Heart left ventricle (tissue), 16 donors: Measurements from ENCODE around the gene MYL9. TPM values are rescaled to one million over a fixed set of nuclear protein-coding genes. Genes with fewer than 3 reads are reported as not detected.
A peak's percentile ranks its signal among the peaks of the same experiment; 100 is the strongest.

Source experiments
- ATAC-seq, 4 donors: fragments of 200-7000 bp; cut with Tn5 transposase; one replicate each; pipeline ENCODE4 v1.9.1; 2020 to 2022; ENCODE audit warnings: moderate library complexity in 4 of 4, mild to moderate bottlenecking in 3 of 4, moderate number of reproducible peaks in 1 of 4
- DNase-seq, 5 donors: peaks; one replicate each; pipeline ENCODE4 v3.0.0-alpha.2; 2020
- H3K27ac ChIP-seq, 12 donors: fragments of 200-600 bp; sonication (generic) in 4 of 12; one replicate each; pipeline versions ENCODE4 v1.5.0 to v1.8.0; 2016 to 2022; ENCODE audit warnings: mild to moderate bottlenecking in 2 of 12
- H3K27me3 ChIP-seq, 9 donors: fragments of 200-600 bp; sonication (generic) in 2 of 9; one replicate each; pipeline versions ENCODE4 v1.5.1 to v1.8.0; 2016 to 2022; ENCODE audit warnings: mild to moderate bottlenecking in 3 of 9
- H3K36me3 ChIP-seq, 9 donors: fragments of 200-600 bp; sonication (generic) in 2 of 9; one replicate each; pipeline versions ENCODE4 v1.5.0 to v1.8.0; 2018 to 2022; ENCODE audit warnings: mild to moderate bottlenecking in 2 of 9
- H3K4me1 ChIP-seq, 12 donors: fragments of 200-600 bp; sonication (generic) in 4 of 12; one replicate each; pipeline versions ENCODE4 v1.5.0 to v1.8.0; 2016 to 2022; ENCODE audit warnings: mild to moderate bottlenecking in 3 of 12
- H3K4me3 ChIP-seq, 12 donors: fragments of 200-600 bp; sonication (generic) in 4 of 12; one replicate each; pipeline versions ENCODE4 v1.5.0 to v1.8.0; 2017 to 2022; ENCODE audit warnings: mild to moderate bottlenecking in 9 of 12, moderate library complexity in 4 of 12
- H3K9me3 ChIP-seq, 12 donors: fragments of 200-600 bp; sonication (generic) in 4 of 12; one replicate each; pipeline versions ENCODE4 v1.5.0 to v1.8.0; 2016 to 2022; ENCODE audit warnings: mild to moderate bottlenecking in 1 of 12
- CTCF ChIP-seq, 12 donors: fragments of 200-600 bp; sonication (generic) in 4 of 12; IDR thresholded peaks; one replicate each; pipeline versions ENCODE4 v1.5.0 to v1.8.0; 2018 to 2022; ENCODE audit warnings: antibody characterized with exemption in 12 of 12, mild to moderate bottlenecking in 5 of 12
- POLR2A ChIP-seq, 2 donors: fragments of 450-650 bp; IDR thresholded peaks; one replicate each; pipeline ENCODE4 v1.6.1; 2017; ENCODE audit warnings: antibody characterized with exemption in 2 of 2, mild to moderate bottlenecking in 2 of 2, moderate library complexity in 2 of 2
- WGBS, 4 donors: extraction: QIAGEN DNeasy Blood & Tissue Kit in 2 of 4; methylation state at CpG; one replicate each; pipeline versions ENCODE4 v1.1.5 to v1.1.7; 2013 to 2018; 5-methylcytosine and 5-hydroxymethylcytosine counted together
- intact Hi-C, 10 donors: fragments of 100-400 bp; cut with DNase I; formaldehyde crosslinking; loops; one replicate each; pipeline versions ENCODE4 v1.11.1 to v1.14.2; 2022
- polyA plus RNA-seq, 2 donors: library from polyadenylated mRNA; stranded (reverse); fragments of 200-250 nt; gene quantifications; one replicate each; pipeline ENCODE4 v1.2.3, GENCODE V29; 2013
- total RNA-seq, 9 donors: library from RNA; depleted of rRNA in 2 of 9; stranded (reverse); fragments of >200 nt in 2 of 9; fragmentation: NEBNext Ultra II Directional in 3 of 9; extraction: Animal tissue kit (Norgen Biotek cat#: 25700) in 3 of 9; gene quantifications; one replicate each; pipeline versions ENCODE4 v1.1.0 to v1.2.4, GENCODE V29; 2016 to 2023
- donor health status: ischemic (EF 13 %, LVEDD 7.1; RV severe dilation, severe dysfunction).
- donor health status: healthy with polysubstance abuse.
- donor health status: DM: no; HTN: yes; CAD: no.
- donor health status: DM: no; HTN: no; CAD: no.
- donor health status: ischemic (EF 25% LVEDD 6.9; RV normal size, moderate dysfunction).
- donor health status: ischemic (EF 25% LVEDD 5.7; RV mildly dilated, moderate dysfunction).
- donor health status: healthy.
- donor health status: DM: yes; HTN: yes; CAD: no.
- donor health status: ischemic (EF 35%, LVEDD 5.7; RV mildly dilated, moderate dysfunction).
- donor health status: nonischemic (EF 11% LVEDD 7.7; RV severe dilation, severe dysfunction).
- donor health status: DM: yes; HTN: yes; CAD: no.
- donor health status: PGD.
- donor health status: ischemic (EF 29% LVEDD 5.4; RV normal size, mild dysfunction).
- donor health status: nonischemic (EF 23%, LVEDD 6.1; RV moderate dilation, normal function).

The MYL9 gene
- total and polyA plus RNA-seq, 11 donors, result 452 to 2,387 (median 1,748) TPM

DNA sequence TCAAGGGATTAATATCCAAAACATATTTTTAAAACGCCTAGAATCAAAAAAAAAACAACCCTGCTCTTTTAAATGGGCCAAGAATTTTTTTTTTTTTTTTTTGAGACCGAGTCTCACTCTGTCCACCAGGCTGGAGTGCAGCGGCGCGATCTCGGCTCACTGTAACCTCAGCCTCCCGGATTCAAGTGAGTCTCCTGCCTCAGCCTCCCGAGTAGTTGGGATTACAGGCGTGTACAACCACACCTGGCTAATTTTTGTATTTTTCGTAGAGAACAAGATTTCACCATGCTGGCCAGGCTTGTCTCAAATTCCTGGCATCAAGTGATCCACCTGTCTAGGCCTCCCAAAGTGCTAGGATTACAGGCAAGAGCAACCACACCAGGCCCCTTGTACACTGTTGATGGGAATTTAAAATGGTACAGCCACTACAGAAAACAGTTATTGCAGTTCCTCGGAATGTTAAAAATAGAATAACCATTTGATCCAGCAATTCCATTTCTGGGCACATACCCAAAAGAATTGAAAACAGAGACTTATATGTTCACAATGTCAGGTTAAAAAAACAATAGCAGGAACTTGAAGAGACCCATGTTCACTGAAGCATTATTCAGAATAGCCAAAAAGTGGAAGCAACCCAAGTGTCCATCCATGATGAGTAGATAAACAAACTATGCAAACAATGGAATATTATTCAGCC is 3.1 kb upstream of the MYL9 start:
- TF ChIP-seq CTCF (IDR thresholded peaks at IDR 0.05) (no peak), POLR2A (IDR thresholded peaks at IDR 0.05) (no peak)
- DNase-seq (no peak), ATAC-seq (no peak)
- no peaks in the 10 kb centered on the region for H3K36me3 ChIP-seq
- H3K9me3 ChIP-seq, result no peaks in the 10 kb centered on the region
- no peak overlapping the region for H3K4me3 ChIP-seq
- intact Hi-C loops, result no loop called here
- H3K4me1 ChIP-seq, result peaks cover 0 to 44% (median 29%) of the 10 kb centered on the region in 12 donors
- no peaks in the 10 kb centered on the region for H3K27me3 ChIP-seq
- H3K27ac ChIP-seq, result peak overlapping the region in 9 of 12 donors; percentile 13 to 99 (median 52)
- 66 to 75% (median 72%) methylated on average over 11 of the region's 11 CpGs for WGBS, 4 donors

DNA sequence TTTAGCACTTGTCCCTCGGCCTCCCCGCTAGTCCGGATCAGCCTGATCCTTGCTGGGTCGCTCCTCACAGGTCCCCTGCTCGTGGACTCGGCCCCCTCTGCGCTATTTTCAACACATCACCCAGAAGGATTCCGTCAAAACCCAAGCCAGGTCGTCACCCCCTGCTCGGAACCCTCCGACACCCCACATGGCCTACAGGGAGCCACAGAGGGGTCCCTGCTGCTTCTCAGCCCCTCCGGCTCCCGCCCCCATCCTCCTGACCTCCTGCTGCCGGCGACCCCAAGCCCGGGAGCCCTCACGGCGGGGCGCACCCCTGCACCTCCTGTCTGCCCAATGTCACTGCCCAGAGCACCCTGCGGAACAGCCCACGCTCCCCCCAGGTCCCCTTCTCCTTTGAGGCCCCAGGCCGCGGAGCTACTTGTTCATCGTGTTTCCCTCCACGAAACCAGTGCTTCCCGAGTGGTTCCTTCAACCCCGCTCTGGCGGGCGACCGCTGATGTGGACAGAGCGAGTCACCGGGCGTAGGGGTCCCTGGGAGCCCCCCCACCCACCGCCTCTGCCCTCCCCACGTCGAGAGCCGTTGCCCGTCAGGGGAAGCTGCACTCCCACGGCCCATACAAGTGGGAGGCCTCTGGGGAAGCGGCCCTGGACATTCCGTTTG is 638 bp upstream of the MYL9 start:
- DNase-seq (peak in 3 of 5 donors; percentile 56 to 77 (median 59)), ATAC-seq (peak in 1 of 4 donors; percentile 1)
- peak overlapping the region; percentile 88 to 100 (median 98) for H3K27ac ChIP-seq
- WGBS, 4 donors, result 25 to 55% (median 36%) methylated on average over 26 to 41 of the region's 41 CpGs
- peak overlapping the region; percentile 71 to 100 (median 92) for H3K4me3 ChIP-seq
- H3K9me3 ChIP-seq, result no peaks in the 10 kb centered on the region
- intact Hi-C loops, result loop anchor here in 9 of 10 donors (2.0 to 10.0 kb wide), 5 partner anchors 43 to 324 kb away; a partner anchor contains a TSS
- peaks cover 5 to 68% (median 51%) of the 10 kb centered on the region in 12 donors for H3K4me1 ChIP-seq
- no peak for TF ChIP-seq POLR2A (IDR thresholded peaks at IDR 0.05)
- no peak for TF ChIP-seq CTCF (IDR thresholded peaks at IDR 0.05)
- no peaks in the 10 kb centered on the region for H3K27me3 ChIP-seq
- peaks cover 0 to 15% (median 9%) of the 10 kb centered on the region in 9 donors for H3K36me3 ChIP-seq

DNA sequence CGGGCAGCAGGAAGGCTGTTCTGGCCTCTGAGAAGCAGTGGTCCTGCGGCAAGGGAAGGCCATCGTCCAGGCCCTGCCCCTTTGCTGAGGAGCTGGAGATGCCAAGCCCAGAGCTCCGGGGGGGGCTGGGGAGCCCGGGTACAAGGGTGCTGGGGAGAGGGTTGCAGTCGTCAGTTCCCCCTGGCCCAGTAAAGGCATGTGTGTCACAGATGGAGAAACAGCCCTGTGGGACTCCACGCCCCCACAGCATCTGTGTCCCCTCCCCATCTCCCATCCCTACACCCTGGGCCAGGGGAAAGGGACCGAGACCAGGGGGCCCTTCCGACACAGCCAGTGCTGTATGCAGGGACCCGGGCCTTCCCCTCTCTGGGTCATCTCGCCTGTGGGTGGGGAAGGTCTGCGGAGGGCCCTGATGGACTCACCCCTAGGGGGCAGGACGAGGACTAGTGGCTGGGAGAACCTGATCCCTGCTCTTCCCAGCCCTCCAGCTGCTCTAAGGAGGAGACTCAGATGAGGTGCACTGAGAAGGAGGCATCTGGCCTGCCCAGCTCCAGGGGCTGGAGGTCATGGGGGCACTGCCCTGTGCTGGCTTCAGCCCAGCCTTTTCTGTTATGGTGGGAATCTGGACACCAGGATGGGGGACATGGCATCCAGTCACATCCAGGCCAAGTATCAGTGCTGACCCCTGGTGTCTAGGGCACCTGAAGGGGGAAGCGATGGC is 609 bp downstream of the MYL9 start:
- peaks cover 0 to 27% (median 22%) of the 10 kb centered on the region in 9 donors for H3K36me3 ChIP-seq
- ATAC-seq (peak; percentile 32 to 64 (median 48)), DNase-seq (peak in 4 of 5 donors; percentile 69 to 76 (median 70))
- intact Hi-C loops, result loop anchor here in 9 of 10 donors (1.0 to 10.0 kb wide), 7 partner anchors 45 to 323 kb away; a partner anchor contains a TSS
- H3K27ac ChIP-seq, result peak overlapping the region; percentile 88 to 100 (median 98)
- H3K9me3 ChIP-seq, result no peaks in the 10 kb centered on the region
- 7 to 23% (median 17%) methylated on average over 9 to 14 of the region's 14 CpGs for WGBS, 4 donors
- H3K4me3 ChIP-seq, result peak overlapping the region; percentile 71 to 100 (median 92)
- TF ChIP-seq POLR2A (IDR thresholded peaks at IDR 0.05) (no peak), CTCF (IDR thresholded peaks at IDR 0.05) (peak; percentile 47 to 77 (median 58))
- no peaks in the 10 kb centered on the region for H3K27me3 ChIP-seq
- peaks cover 5 to 80% (median 52%) of the 10 kb centered on the region in 12 donors for H3K4me1 ChIP-seq
